Activated T-cell treated with anti-CD3 and anti-CD28 coated beads, Interleukin-2, amount 50 U/mL, for 72 hours (primary cell): Measurements from ENCODE around the gene CPN1. TPM values are rescaled to one million over a fixed set of nuclear protein-coding genes. Genes with fewer than 3 reads are reported as not detected.
"Not testable (repeated sequence)": the region's sequence is repeated elsewhere in the genome, so short reads cannot be mapped to it uniquely, and the experiment has no call there.

Experiments
- ATAC-seq, 2 donors: fragments of 150-1000 bp; cut with Tn5 transposase; replicated peaks in 1 of 2; 2 replicates each; pipeline ENCODE4 v1.10.0; 2021; ENCODE audit warnings: moderate library complexity in 2 of 2, mild to moderate bottlenecking in 1 of 2
- DNase-seq, 2 donors: peaks; one replicate each; pipeline ENCODE4 v3.0.0; 2021 to 2022; ENCODE audit warnings: mixed read lengths in 1 of 2
- H3K27ac Mint-ChIP-seq: one replicate; pipeline ENCODE4 v1.8.0; 2022; ENCODE audit warnings: mild to moderate bottlenecking, moderate library complexity, mixed read lengths
- H3K27me3 Mint-ChIP-seq: one replicate; pipeline ENCODE4 v1.8.0; 2022; ENCODE audit warnings: low read depth, mixed read lengths
- H3K36me3 Mint-ChIP-seq, 2 donors: one replicate each; pipeline ENCODE4 v1.8.0; 2022; ENCODE audit warnings: mixed read lengths in 2 of 2, mild to moderate bottlenecking in 1 of 2; ENCODE audit not compliant: insufficient read depth in 2 of 2
- H3K4me1 Mint-ChIP-seq: one replicate; pipeline ENCODE4 v1.8.0; 2022; ENCODE audit warnings: low read depth, mixed read lengths
- H3K4me3 Mint-ChIP-seq, 2 donors: one replicate each; pipeline ENCODE4 v1.8.0; 2022; ENCODE audit warnings: mild to moderate bottlenecking in 2 of 2, mixed read lengths in 2 of 2, moderate library complexity in 2 of 2
- H3K9me3 Mint-ChIP-seq, 2 donors: one replicate each; pipeline ENCODE4 v1.8.0; 2022; ENCODE audit warnings: mixed read lengths in 2 of 2
- total RNA-seq, 2 donors: library from RNA; stranded (reverse); gene quantifications; one replicate each; pipeline ENCODE4 v1.2.3, GENCODE V29; 2022

Gene CPN1
- total RNA-seq = not detected

DNA sequence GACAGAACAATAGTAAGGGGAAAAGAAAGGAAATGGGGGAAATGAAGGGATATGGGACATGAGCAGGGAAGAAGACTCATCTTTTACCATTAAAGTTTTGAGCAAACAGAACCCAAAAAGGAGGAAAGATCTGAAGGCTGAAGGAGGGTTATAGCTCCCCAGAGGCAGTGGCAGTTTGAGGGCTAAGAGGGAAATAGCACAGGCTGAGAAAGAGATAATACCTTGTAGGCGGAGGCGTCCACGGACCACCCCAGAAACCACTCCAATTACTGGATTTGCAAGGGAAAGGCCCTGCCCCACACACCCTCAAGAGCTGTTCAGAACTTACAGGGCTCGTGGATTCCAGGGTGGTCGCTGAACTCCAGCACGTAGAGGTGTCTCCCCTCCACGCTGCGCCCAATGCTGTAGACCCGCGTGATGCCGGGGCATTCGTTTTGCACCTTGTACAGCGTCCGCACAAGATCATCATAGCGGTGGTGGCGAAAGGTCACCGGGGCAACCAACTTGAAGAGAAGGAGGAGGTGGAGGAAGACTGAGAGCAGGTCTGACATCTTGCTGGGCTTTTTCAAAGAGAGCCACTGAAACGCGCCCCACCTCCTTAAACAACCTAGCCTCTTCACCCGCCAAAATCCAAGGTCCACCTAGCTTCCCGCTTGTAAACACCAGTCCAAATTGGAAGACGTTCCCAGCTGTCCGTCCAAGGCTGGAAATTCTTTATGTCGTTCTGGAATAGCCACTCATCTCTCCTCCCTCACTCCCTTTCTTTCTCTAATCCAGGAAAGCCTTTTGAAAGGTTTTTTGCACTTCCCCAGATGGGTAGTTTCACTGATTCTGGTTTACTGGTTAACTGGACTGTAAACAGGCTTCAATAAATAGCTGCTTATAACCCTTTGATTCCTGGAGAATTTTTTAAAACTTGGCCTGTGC lies at the start of gene CPN1:
TSS of gene CPN1 (minus strand) at position 795 of the 927 bp plus-strand sequence. CDS start at position 551, 244 bp downstream.
- Mint-ChIP-seq H3K36me3 (no peaks in the 10 kb centered on the region), H3K9me3 (no peaks in the 10 kb centered on the region), H3K27me3 (peaks cover 40% of the 10 kb centered on the region), H3K4me3 (no peak within 1 kb of the TSS), H3K4me1 (no peaks in the 10 kb centered on the region), H3K27ac (no peak within 1 kb of the TSS)
- no peak for ATAC-seq
- DNase-seq = no peak

DNA sequence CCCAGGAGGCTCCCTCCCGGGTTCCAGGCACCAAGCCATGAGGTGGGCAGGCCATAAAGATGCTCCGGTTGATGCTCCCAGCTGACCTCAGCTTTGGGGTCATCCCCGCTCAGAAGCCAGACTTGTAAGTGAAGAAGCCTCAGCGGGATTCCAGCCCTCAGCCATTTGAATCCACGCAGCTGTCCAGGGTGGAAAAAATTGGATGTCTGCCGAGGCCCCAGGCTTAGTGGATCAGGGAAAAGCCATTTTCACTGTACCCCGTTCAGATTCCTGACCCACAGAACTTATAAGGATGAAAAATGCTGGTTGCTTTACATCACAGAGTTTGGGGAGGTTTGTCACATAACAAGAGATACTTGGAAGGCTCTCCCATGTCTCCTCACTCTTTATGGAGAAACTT lies 49.2 kb upstream of the CPN1 start:
- H3K27ac Mint-ChIP-seq = no peak overlapping the region
- peaks cover 4% of the 10 kb centered on the region for H3K4me1 Mint-ChIP-seq
- DNase-seq (no peak), ATAC-seq (no peak)
- H3K36me3 Mint-ChIP-seq = peaks cover 0 to 1% of the 10 kb centered on the region in 2 donors
- H3K9me3 Mint-ChIP-seq = peaks cover 0 to 5% of the 10 kb centered on the region in 2 donors
- peaks cover 38% of the 10 kb centered on the region for H3K27me3 Mint-ChIP-seq
- no peak overlapping the region for H3K4me3 Mint-ChIP-seq

DNA sequence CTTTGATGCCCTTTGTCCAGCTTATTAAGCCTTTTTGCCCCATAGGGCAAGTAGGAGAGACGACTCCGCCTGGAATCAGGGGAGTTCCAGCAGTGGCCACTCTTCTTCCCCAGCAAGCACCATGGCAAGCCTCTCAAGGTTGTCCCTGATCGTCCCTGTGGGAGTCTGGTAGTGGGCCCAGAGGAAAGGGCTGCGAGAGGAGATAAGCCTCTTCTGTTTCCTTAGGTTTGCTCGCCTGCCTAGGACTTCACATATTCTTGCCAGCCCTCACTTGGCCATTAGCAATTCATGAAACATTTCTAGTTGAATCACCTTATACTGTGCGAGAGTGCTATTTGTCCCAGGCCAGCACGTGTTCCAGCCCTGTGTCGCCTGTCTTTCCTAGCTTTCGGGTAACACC lies 47.8 kb upstream of the CPN1 start:
- Mint-ChIP-seq H3K27me3 (peaks cover 33% of the 10 kb centered on the region), H3K4me3 (no peak overlapping the region), H3K4me1 (peaks cover 4% of the 10 kb centered on the region), H3K36me3 (no peaks in the 10 kb centered on the region), H3K27ac (no peak overlapping the region), H3K9me3 (peaks cover 0 to 3% of the 10 kb centered on the region in 2 donors)
- no peak for ATAC-seq
- no peak for DNase-seq

DNA sequence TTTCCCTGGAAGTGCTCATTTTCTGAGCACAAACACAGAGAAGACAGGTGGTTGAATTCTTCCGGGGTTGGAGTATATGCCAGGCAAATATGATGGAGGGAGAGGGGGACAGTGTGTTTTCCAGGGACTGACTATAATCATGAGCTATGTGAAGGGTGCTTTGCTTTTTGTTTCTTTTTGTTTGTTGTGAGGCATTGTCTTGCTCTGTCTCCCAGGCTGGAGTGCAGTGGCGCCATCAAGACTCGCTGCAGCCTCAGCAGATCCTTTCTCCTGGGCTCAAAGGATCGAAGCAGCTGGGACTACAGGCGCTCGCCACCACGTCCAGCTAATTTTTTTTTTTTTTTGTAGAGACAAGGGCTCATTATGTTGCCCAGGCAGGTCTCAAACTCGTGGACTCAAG lies 47.3 kb upstream of the CPN1 start:
- H3K4me1 Mint-ChIP-seq = peaks cover 5% of the 10 kb centered on the region
- H3K4me3 Mint-ChIP-seq = no peak overlapping the region
- peaks cover 35% of the 10 kb centered on the region for H3K27me3 Mint-ChIP-seq
- ATAC-seq (no peak), DNase-seq (no peak)
- no peak overlapping the region for H3K27ac Mint-ChIP-seq
- H3K36me3 Mint-ChIP-seq = no peaks in the 10 kb centered on the region
- H3K9me3 Mint-ChIP-seq = peaks cover 0 to 2% of the 10 kb centered on the region in 2 donors

DNA sequence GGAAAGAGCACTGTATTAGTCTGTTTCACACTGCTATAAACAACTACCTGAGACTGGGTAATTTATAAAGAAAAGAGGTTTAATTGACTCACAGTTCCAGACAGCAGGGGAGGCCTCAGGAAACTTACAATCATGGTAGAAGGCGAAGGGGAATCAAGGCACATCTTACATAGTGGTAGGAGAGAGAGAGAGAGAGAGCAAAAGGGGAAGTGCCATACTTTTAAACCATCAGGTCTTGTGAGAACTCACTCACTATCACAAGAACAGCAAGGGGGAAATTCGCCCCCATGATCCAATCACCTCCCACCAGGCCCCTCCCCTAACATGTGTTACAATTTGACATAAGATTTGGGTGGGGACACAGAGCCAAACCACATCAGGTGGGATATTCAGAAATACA lies 43.7 kb upstream of the CPN1 start:
- Mint-ChIP-seq H3K27me3 (peaks cover 24% of the 10 kb centered on the region), H3K27ac (peak overlapping the region; percentile 25), H3K4me1 (peaks cover 12% of the 10 kb centered on the region)
- not testable (repeated sequence) for DNase-seq, H3K9me3 Mint-ChIP-seq, ATAC-seq, H3K36me3 Mint-ChIP-seq, H3K4me3 Mint-ChIP-seq

DNA sequence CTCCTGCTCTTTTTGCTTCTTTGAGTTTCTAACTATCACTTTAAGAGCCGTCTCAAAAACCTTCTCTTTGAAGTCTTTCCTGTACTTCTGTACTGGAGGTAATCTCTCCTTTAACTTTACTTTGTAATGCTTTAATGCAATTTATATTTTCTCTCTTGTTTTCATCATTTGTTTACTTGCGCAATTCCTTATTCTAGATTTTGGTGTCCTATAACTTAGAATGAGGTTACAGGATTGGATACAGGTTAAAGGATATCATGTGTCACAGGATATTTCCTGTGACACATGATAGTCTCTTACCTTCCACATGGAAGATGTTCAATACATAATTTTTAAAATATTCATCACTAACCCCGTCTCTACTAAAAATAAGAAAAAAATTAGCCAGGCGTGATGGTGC lies 42.4 kb upstream of the CPN1 start:
- H3K27ac Mint-ChIP-seq = no peak overlapping the region
- H3K9me3 Mint-ChIP-seq = no peaks in the 10 kb centered on the region
- H3K36me3 Mint-ChIP-seq = no peaks in the 10 kb centered on the region
- H3K4me3 Mint-ChIP-seq = no peak overlapping the region
- ATAC-seq = no peak
- H3K4me1 Mint-ChIP-seq = peaks cover 12% of the 10 kb centered on the region
- peaks cover 32% of the 10 kb centered on the region for H3K27me3 Mint-ChIP-seq
- DNase-seq = no peak

DNA sequence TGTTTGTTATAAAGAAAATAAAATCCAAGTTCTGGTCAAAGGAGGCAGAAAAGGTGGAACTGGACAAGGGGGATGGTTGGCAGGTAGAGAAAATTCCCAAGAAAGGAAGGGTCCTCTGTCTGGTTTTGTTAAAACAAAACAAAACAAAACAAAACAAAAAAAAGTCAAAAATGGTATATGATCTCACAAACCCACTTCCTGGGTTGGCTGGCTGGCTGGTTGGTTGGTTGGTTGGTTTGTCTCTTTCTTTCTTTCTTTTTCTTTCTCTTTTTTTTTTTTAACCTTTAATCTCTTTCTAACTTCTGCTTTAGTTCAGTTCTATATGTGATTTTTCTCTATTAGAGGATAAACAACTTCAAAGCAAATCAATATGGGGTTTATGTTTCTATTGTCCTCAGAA lies 41.1 kb upstream of the CPN1 start:
- no peaks in the 10 kb centered on the region for H3K9me3 Mint-ChIP-seq
- no peak for DNase-seq
- H3K36me3 Mint-ChIP-seq = no peaks in the 10 kb centered on the region
- peaks cover 23% of the 10 kb centered on the region for H3K27me3 Mint-ChIP-seq
- no peak for ATAC-seq
- H3K4me1 Mint-ChIP-seq = peaks cover 12% of the 10 kb centered on the region
- peak overlapping the region in 1 of 2 donors; percentile 64 for H3K4me3 Mint-ChIP-seq
- H3K27ac Mint-ChIP-seq = peak overlapping the region; percentile 73

DNA sequence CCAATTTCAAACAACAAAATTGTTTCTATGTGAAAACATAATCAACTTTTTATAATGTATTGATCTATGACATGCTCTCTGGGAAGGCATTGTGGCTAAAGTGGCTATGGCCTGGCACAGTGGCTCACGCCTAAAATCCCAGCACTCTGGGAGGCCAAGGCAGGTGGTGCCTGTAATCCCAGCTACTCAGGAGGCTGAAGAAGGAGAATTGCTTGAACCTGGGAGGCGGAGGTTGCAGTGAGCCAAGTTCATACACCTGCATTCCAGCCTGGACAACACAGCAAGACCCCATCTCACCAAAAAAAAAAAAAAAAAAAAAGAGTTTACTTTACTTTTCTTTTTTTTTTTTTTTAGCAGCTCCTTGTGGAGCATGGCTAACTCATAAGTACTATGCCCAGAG lies 38.9 kb upstream of the CPN1 start:
- Mint-ChIP-seq H3K27me3 (peaks cover 37% of the 10 kb centered on the region), H3K4me3 (no peak overlapping the region), H3K9me3 (no peaks in the 10 kb centered on the region), H3K27ac (no peak overlapping the region), H3K4me1 (peaks cover 12% of the 10 kb centered on the region), H3K36me3 (no peaks in the 10 kb centered on the region)
- DNase-seq = no peak
- ATAC-seq = no peak

DNA sequence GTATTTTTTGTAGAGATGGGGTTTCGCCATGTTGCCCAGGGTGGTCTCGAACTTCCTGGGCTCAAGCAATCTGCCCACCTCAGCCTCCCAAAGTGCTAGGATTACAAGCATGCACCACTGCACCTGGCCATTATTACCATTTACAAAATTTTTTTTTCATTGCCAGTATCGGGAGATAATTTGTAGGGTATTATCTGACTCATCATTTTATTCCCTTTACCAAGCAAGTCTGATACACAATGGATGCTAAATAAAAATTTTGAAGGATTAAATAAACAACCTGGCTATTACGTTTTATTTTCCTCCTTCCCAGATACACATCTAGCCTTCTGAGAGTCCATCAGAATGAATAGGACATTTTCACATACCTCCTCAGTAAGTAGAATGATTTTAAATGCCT lies 38.1 kb upstream of the CPN1 start:
- no peaks in the 10 kb centered on the region for H3K9me3 Mint-ChIP-seq
- H3K27ac Mint-ChIP-seq = no peak overlapping the region
- no peak overlapping the region for H3K4me3 Mint-ChIP-seq
- H3K36me3 Mint-ChIP-seq = no peaks in the 10 kb centered on the region
- ATAC-seq (no peak), DNase-seq (no peak)
- H3K27me3 Mint-ChIP-seq = peaks cover 45% of the 10 kb centered on the region
- H3K4me1 Mint-ChIP-seq = peaks cover 12% of the 10 kb centered on the region

DNA sequence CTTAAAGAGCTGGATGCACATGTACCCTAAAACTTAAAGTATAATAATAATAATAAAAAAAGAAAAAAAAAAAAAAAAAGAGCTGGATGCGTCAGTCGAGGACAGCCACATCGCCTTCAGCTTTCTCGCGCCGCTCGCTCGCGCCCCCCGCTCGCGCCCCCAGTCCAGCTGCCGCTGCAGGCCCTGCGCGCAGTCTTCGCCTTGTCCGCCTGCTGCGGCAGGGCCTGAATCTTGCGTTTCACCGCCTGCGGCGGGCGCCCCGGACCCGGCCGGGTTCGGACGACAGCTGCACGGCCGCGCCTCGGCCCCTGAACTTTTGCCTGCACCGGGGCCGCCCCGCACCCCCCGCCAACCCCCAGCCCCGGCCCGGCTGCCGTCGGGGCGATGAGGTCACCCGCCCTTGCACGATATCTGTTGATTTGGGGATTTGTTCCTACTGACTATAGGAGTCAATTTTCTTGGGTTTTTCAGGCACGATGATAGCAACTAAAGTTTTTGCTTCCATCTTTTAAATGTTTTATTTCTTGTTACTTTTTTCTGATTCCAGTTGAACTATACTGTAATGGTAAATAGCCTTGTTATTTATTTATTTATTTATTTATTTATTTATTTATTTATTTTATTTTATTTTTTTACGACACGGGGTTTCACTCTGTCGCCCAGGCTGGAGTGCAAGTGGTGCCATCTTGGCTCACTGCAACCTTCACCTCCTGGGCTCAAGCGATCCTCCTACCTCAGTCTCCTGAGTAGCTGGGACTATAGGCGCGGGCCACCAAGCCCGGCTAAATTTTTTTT lies 33.5 kb upstream of the CPN1 start:
- Mint-ChIP-seq H3K27me3 (peaks cover 44% of the 10 kb centered on the region), H3K27ac (no peak overlapping the region), H3K4me1 (no peaks in the 10 kb centered on the region), H3K9me3 (no peaks in the 10 kb centered on the region), H3K36me3 (no peaks in the 10 kb centered on the region), H3K4me3 (no peak overlapping the region)
- DNase-seq (no peak), ATAC-seq (no peak)

DNA sequence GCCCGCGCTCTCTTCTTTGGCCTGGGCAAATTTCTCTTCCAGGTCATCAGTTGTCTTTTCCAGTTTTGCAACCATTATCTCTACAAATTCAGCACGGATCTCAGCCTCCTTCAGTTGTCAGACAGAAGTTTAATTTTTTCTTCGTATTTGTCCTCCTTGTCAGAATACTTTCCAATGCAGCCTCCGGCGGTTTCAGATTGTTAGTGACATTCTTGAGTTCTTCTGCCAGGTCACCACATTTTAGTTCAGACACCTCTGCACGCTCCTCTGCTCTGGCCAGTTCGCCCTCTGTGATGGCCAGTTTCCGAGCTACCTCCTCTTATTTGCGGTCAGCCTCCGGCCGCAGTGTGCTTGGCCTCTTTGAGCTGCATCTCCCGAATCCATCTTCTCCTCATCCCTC lies 32.8 kb upstream of the CPN1 start:
- Mint-ChIP-seq H3K9me3 (no peaks in the 10 kb centered on the region), H3K4me3 (no peak overlapping the region), H3K27me3 (peaks cover 39% of the 10 kb centered on the region), H3K36me3 (no peaks in the 10 kb centered on the region), H3K4me1 (no peaks in the 10 kb centered on the region), H3K27ac (no peak overlapping the region)
- DNase-seq (no peak), ATAC-seq (no peak)

DNA sequence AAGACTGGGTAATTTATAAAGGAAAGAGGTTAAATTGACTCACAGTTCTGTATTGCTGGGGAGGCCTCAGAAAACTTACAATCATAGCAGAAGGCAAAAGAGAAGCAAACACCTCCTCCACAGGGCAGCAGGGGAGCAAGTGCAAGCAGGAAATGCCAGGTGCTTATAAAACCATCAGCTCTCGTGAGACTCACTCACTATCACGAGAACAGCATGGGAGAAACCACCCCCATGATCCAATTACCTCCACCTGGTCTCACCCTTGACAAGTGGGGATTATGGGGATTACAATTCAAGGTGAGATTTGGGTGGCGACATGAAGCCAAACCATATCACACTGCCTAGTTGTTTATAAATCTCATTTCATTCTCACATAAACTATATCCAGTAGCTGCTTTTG lies 28.0 kb upstream of the CPN1 start:
- peak in 1 of 2 donors; percentile 76 for ATAC-seq
- DNase-seq = peak in 1 of 2 donors; percentile 23
- no peak overlapping the region for H3K4me3 Mint-ChIP-seq

DNA sequence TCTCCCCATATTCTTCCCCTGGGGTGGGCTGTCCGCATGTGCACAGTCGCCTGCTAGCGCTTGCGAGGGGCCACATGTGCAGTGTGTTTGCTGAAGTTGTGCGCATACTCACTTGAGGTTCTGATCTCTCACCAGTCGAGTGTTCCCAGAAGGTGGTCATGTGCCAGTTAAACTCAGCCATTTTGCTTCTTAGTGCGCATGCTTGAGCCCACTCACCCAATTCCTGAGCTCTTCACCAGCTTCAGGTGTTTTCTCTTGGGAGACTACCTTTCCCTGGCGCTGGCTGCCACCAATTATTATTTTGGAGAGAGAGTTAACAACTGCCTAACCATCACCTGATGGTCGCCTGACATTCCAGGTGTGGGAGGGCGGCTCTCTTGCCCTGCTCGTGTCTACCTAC lies 25.2 kb upstream of the CPN1 start:
- H3K4me3 Mint-ChIP-seq = no peak overlapping the region
- DNase-seq (no peak), ATAC-seq (no peak)
- no peak overlapping the region for H3K27ac Mint-ChIP-seq
- H3K4me1 Mint-ChIP-seq = no peaks in the 10 kb centered on the region
- peaks cover 2 to 3% of the 10 kb centered on the region in 2 donors for H3K36me3 Mint-ChIP-seq
- H3K9me3 Mint-ChIP-seq = peaks cover 3 to 4% of the 10 kb centered on the region in 2 donors
- peaks cover 16% of the 10 kb centered on the region for H3K27me3 Mint-ChIP-seq

More for the DNA sequence above, 28.0 kb upstream of the CPN1 start:
- Mint-ChIP-seq H3K27me3 (peaks cover 17% of the 10 kb centered on the region), H3K36me3 (no peaks in the 10 kb centered on the region), H3K4me1 (no peaks in the 10 kb centered on the region), H3K27ac (no peak overlapping the region), H3K9me3 (peaks cover 0 to 3% of the 10 kb centered on the region in 2 donors)
